PFSK-1 (cell line): ENCODE data around the gene SLC6A5.

ENCODE experiments used
- SIN3A ChIP-seq: IDR thresholded peaks from 2 replicates; pipeline ENCODE4 v1.6.1; 2012; ENCODE audit warnings: mild to moderate bottlenecking, low read length, moderate library complexity, borderline replicate concordance; ENCODE audit not compliant: insufficient read depth
- TAF1 ChIP-seq: IDR thresholded peaks from 2 replicates; pipeline ENCODE4 v1.6.1; 2012; ENCODE audit warnings: low read length, control low read depth, borderline replicate concordance; ENCODE audit not compliant: insufficient read depth

- TF ChIP-seq TAF1 (no peak), SIN3A (no peak)
Measured at GRCh38 chr11:20640401-20640800, 41.0 kb downstream of the SLC6A5 start.
